DND-41 (cell line): ENCODE results near the gene STX1B.

ENCODE experiments used
- EZH2 ChIP-seq: IDR thresholded peaks from 3 replicates; pipeline ENCODE4 v1.6.1; 2012; ENCODE audit warnings: borderline replicate concordance, low read depth, mild to moderate bottlenecking, moderate library complexity, low read length, inconsistent platforms; ENCODE audit not compliant: severe bottlenecking
- TF ChIP-seq, protein P1 (sequence below): IDR thresholded peaks from 2 replicates; pipeline ENCODE4 v1.5.1; 2012; ENCODE audit warnings: borderline replicate concordance, low read length, moderate library complexity, mild to moderate bottlenecking; ENCODE audit not compliant: poor library complexity, severe bottlenecking; ENCODE audit errors: extremely low read depth

DNA sequence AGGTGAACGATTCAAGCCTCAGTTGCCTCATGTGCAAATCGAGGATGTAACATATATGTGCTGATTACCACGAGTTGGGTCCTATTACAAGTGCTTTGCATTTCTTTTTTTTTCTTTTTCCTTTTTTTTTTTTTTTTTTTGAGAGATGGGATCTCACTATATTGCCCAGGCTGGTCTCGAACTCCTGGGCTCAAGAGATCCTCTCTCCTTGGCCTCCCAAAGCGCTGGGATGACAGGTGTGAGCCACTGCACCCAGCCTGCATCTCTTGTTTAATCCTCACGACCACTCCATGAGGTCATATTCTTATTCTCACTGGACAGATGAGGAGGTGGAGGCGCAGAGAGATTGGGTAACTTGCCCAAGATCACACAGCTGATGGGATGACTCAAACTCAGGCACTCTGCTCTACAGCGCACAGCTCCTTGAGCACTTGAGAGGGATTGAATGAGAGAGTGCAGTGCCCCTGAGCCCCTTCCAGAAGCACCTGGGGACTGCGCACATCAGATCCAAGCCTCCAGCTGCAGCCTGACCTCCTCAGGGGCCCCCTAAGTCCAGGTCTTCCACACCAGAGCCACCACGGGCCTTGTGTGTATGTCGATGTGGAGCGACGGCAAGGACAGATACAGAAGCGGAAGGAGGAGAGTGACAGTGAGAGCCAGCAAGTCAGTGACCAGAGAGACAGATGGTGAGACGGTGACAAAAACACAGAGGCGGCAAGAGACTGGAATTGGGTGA, 4.9 kb downstream of the STX1B start:
- TF ChIP-seq, protein P1, sequence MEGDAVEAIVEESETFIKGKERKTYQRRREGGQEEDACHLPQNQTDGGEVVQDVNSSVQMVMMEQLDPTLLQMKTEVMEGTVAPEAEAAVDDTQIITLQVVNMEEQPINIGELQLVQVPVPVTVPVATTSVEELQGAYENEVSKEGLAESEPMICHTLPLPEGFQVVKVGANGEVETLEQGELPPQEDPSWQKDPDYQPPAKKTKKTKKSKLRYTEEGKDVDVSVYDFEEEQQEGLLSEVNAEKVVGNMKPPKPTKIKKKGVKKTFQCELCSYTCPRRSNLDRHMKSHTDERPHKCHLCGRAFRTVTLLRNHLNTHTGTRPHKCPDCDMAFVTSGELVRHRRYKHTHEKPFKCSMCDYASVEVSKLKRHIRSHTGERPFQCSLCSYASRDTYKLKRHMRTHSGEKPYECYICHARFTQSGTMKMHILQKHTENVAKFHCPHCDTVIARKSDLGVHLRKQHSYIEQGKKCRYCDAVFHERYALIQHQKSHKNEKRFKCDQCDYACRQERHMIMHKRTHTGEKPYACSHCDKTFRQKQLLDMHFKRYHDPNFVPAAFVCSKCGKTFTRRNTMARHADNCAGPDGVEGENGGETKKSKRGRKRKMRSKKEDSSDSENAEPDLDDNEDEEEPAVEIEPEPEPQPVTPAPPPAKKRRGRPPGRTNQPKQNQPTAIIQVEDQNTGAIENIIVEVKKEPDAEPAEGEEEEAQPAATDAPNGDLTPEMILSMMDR: no peak
- no peak for TF ChIP-seq EZH2
